SK-N-MC (cell line): Measurements from ENCODE around the gene AKT3.

Experiments used
- EZH2 ChIP-seq: fragments of 200-600 bp; sonication (generic); IDR thresholded peaks from one replicate; pipeline ENCODE4 v1.6.1; 2017; ENCODE audit warnings: antibody characterized with exemption
- POLR2AphosphoS5 ChIP-seq: IDR thresholded peaks from 2 replicates; pipeline ENCODE4 v1.6.1; 2012; ENCODE audit warnings: mild to moderate bottlenecking, low read depth, low read length, borderline replicate concordance

- TF ChIP-seq EZH2 (no peak), POLR2AphosphoS5 (no peak)
Measured at GRCh38 chr1:243716906-243717305, 133.1 kb downstream of the AKT3 start.
